GM12891 (cell line): ENCODE data around the gene YIPF4.
"Not testable (repeated sequence)": the region's sequence is repeated elsewhere in the genome, so short reads cannot be mapped to it uniquely, and the experiment has no call there.

Experiments used
- POLR2A ChIP-seq: IDR thresholded peaks from 2 replicates; pipeline ENCODE4 v1.6.1; 2011; ENCODE audit warnings: low read depth, low read length, control low read depth
- POLR2AphosphoS5 ChIP-seq: IDR thresholded peaks from 2 replicates; pipeline ENCODE4 v1.6.1; 2011; ENCODE audit warnings: low read depth, low read length, control low read depth

GRCh38 chr2:32293493-32293892 is 15.8 kb downstream of the YIPF4 start:
- not testable (repeated sequence) for TF ChIP-seq POLR2AphosphoS5, POLR2A
